HepG2 (cell line): ENCODE measurements around the gene PML. TPM values are rescaled to one million over a fixed set of nuclear protein-coding genes. Genes with fewer than 3 reads are reported as not detected.

Source experiments
- AGO1 ChIP-seq: fragments of 200-400 bp; formaldehyde crosslinking; IDR thresholded peaks from 2 replicates; pipeline ENCODE4 v1.6.1; 2017; ENCODE audit warnings: mild to moderate bottlenecking, low read depth, low read length, moderate library complexity; ENCODE audit not compliant: poor library complexity, severe bottlenecking
- ELF3 ChIP-seq: IDR thresholded peaks from 2 replicates; pipeline ENCODE4 v1.6.1; 2016; ENCODE audit warnings: missing genetic modification reagents, missing compliant biosample characterization
- KAT8 ChIP-seq: IDR thresholded peaks from 2 replicates; pipeline ENCODE4 v1.6.1; 2016; ENCODE audit warnings: missing genetic modification reagents, missing compliant biosample characterization
- KDM6A ChIP-seq: IDR thresholded peaks from 2 replicates; pipeline ENCODE4 v1.6.1; 2016; ENCODE audit warnings: low read depth
- NFE2L2 ChIP-seq: fragments of 150-350 bp; IDR thresholded peaks from 2 replicates; pipeline ENCODE4 v1.6.1; 2014; ENCODE audit warnings: low read length
- NRL ChIP-seq: sonication (generic); formaldehyde crosslinking; IDR thresholded peaks from 2 replicates; pipeline ENCODE4 v1.5.0; 2020; ENCODE audit warnings: missing genetic modification reagents, mild to moderate bottlenecking, moderate library complexity, borderline replicate concordance
- SP140L ChIP-seq: sonication (generic); formaldehyde crosslinking; IDR thresholded peaks from 2 replicates; pipeline ENCODE4 v1.4.0; 2020; ENCODE audit warnings: missing genetic modification reagents, borderline replicate concordance
- THAP8 ChIP-seq: sonication (generic); formaldehyde crosslinking; IDR thresholded peaks from 2 replicates; pipeline ENCODE4 v1.5.1; 2020; ENCODE audit warnings: missing genetic modification reagents, mild to moderate bottlenecking, borderline replicate concordance
- ZBTB3 ChIP-seq: sonication (generic); formaldehyde crosslinking; IDR thresholded peaks from 2 replicates; pipeline ENCODE4 v1.4.0; 2020; ENCODE audit warnings: low read depth, mild to moderate bottlenecking, moderate library complexity, missing genetic modification reagents, borderline replicate concordance
- ZNF605 ChIP-seq: sonication (generic); formaldehyde crosslinking; IDR thresholded peaks from 2 replicates; pipeline ENCODE4 v1.8.0; 2022; ENCODE audit warnings: mild to moderate bottlenecking, missing genetic modification reagents
- ZNF687 ChIP-seq: sonication (generic); formaldehyde crosslinking; IDR thresholded peaks from 2 replicates; pipeline ENCODE4 v1.5.1; 2020; ENCODE audit warnings: mild to moderate bottlenecking, missing genetic modification reagents, moderate library complexity
- ZNF713 ChIP-seq: sonication (generic); formaldehyde crosslinking; IDR thresholded peaks from 2 replicates; pipeline ENCODE4 v1.4.0; 2020; ENCODE audit warnings: mild to moderate bottlenecking, missing genetic modification reagents
- ZNF816 ChIP-seq: sonication (generic); formaldehyde crosslinking; IDR thresholded peaks from 2 replicates; pipeline ENCODE4 v1.8.0; 2022; ENCODE audit warnings: missing genetic modification reagents, mild to moderate bottlenecking, borderline replicate concordance
- polyA plus RNA-seq, 8 experiments: library from polyadenylated mRNA; depleted of rRNA in 3 of 8; stranded (reverse) in 7 of 8; unstranded in 1 of 8; fragments of >200 nt; fragmentation: Illumina TruSeq in 4 of 8; extraction: Trizol in 4 of 8; gene quantifications; 2 replicates each; pipeline versions ENCODE4 v1.2.1 to v1.2.3, GENCODE V29; 2011 to 2016; ENCODE audit warnings: low read depth in 4 of 8, missing spikeins in 1 of 8, mixed read lengths in 1 of 8; ENCODE audit not compliant: insufficient read depth in 1 of 8
- total RNA-seq, 5 experiments: library from RNA; depleted of rRNA; stranded (reverse); fragments of >200 nt; fragmentation: Illumina TruSeq; extraction: Trizol; gene quantifications; 2 replicates each; pipeline ENCODE4 v1.2.3, GENCODE V29; 2016; ENCODE audit warnings: low read depth in 1 of 5
- TF ChIP-seq, protein P1 (sequence below): sonication (generic); formaldehyde crosslinking; IDR thresholded peaks from 2 replicates; pipeline ENCODE4 v1.4.0; 2020; ENCODE audit warnings: missing genetic modification reagents, low read depth, mild to moderate bottlenecking, borderline replicate concordance
- TF ChIP-seq, protein P2 (sequence below): sonication (generic); formaldehyde crosslinking; IDR thresholded peaks from 2 replicates; pipeline ENCODE4 v1.8.0; 2022; ENCODE audit warnings: mild to moderate bottlenecking, missing genetic modification reagents
- TF ChIP-seq, protein P3 (sequence below): sonication (generic); formaldehyde crosslinking; conservative IDR thresholded peaks from 2 replicates; pipeline ENCODE4 v1.4.0; 2020; ENCODE audit warnings: missing genetic modification reagents

PML gene
- total and polyA plus RNA-seq, 2 of the 13 experiments (the other 11 are each of a cell fraction or from before 2014, with no cell fraction given): 2.9 to 3.9 TPM

GRCh38 chr15:73994413-73994883 lies at the start of gene PML (continued):
- TF ChIP-seq ZNF605 (peak; percentile 61; the same call in 1 of the 2 replicates), NRL (CRISPR knock-in tag) (no peak), ZNF687 (peak; percentile 41; the same call in 1 of the 2 replicates), ZBTB3 (CRISPR knock-in tag) (no peak), SP140L (CRISPR knock-in tag) (no peak), KAT8 (CRISPR knock-in tag) (peak; percentile 55; the same call in 1 of the 2 replicates), KDM6A (no peak), THAP8 (no peak), AGO1 (no peak), ZNF713 (CRISPR knock-in tag) (no peak), ZNF816 (CRISPR knock-in tag) (no peak), NFE2L2 (no peak), ELF3 (CRISPR knock-in tag) (0 out of 2 replicates have a peak, but pooled peaks have one; percentile 20)
- TF ChIP-seq, protein P1, sequence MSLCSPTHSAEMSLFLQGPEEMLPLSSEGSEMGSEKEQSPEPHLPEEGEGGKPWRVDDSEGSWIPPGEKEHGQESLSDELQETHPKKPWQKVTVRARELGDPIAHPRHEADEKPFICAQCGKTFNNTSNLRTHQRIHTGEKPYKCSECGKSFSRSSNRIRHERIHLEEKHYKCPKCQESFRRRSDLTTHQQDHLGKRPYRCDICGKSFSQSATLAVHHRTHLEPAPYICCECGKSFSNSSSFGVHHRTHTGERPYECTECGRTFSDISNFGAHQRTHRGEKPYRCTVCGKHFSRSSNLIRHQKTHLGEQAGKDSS (CRISPR knock-in tag): no peak
- TF ChIP-seq, protein P2, sequence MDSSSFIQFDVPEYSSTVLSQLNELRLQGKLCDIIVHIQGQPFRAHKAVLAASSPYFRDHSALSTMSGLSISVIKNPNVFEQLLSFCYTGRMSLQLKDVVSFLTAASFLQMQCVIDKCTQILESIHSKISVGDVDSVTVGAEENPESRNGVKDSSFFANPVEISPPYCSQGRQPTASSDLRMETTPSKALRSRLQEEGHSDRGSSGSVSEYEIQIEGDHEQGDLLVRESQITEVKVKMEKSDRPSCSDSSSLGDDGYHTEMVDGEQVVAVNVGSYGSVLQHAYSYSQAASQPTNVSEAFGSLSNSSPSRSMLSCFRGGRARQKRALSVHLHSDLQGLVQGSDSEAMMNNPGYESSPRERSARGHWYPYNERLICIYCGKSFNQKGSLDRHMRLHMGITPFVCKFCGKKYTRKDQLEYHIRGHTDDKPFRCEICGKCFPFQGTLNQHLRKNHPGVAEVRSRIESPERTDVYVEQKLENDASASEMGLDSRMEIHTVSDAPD: no peak
- TF ChIP-seq, protein P3, sequence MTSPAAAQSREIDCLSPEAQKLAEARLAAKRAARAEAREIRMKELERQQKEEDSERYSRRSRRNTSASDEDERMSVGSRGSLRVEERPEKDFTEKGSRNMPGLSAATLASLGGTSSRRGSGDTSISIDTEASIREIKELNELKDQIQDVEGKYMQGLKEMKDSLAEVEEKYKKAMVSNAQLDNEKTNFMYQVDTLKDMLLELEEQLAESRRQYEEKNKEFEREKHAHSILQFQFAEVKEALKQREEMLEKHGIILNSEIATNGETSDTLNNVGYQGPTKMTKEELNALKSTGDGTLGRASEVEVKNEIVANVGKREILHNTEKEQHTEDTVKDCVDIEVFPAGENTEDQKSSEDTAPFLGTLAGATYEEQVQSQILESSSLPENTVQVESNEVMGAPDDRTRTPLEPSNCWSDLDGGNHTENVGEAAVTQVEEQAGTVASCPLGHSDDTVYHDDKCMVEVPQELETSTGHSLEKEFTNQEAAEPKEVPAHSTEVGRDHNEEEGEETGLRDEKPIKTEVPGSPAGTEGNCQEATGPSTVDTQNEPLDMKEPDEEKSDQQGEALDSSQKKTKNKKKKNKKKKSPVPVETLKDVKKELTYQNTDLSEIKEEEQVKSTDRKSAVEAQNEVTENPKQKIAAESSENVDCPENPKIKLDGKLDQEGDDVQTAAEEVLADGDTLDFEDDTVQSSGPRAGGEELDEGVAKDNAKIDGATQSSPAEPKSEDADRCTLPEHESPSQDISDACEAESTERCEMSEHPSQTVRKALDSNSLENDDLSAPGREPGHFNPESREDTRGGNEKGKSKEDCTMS (CRISPR knock-in tag): no peak
